Stimulated activated CD4-positive, alpha-beta T cell treated with anti-CD3 and anti-CD28 coated beads, TNF-alpha, amount 100 ng/mL, for 4 hours (primary cell): ENCODE results near the gene NT5C2.

Experiments used
- DNase-seq, 3 experiments: peaks; one replicate each; pipeline ENCODE4 v3.0.0-alpha.2; 2020; ENCODE audit warnings: low read depth in 3 of 3

The NT5C2 gene

GRCh38 chr10:103124420-103125096 lies 68.5 kb downstream of the NT5C2 start:
- DNase-seq, result no peak

- no peak for DNase-seq
Observed at GRCh38 chr10:103123282-103124024, 69.6 kb downstream of the NT5C2 start.

GRCh38 chr10:103120977-103121735 lies 71.9 kb downstream of the NT5C2 start:
- DNase-seq, result no peak

GRCh38 chr10:103120546-103120945 lies 72.5 kb downstream of the NT5C2 start:
- no peak for DNase-seq

- DNase-seq, result no peak
Observed at GRCh38 chr10:103117247-103117646, 75.8 kb downstream of the NT5C2 start.

GRCh38 chr10:103114876-103115275 lies 78.2 kb downstream of the NT5C2 start:
- DNase-seq, result no peak

- no peak for DNase-seq
Observed at GRCh38 chr10:103111918-103112877, 80.9 kb downstream of the NT5C2 start.

GRCh38 chr10:103111031-103111917 lies 81.8 kb downstream of the NT5C2 start:
- no peak for DNase-seq

- no peak for DNase-seq
Observed at GRCh38 chr10:103110407-103110806, 82.7 kb downstream of the NT5C2 start.

- DNase-seq, result no peak
Observed at GRCh38 chr10:103109821-103110220, 83.3 kb downstream of the NT5C2 start.

GRCh38 chr10:103106539-103106938 lies 86.5 kb downstream of the NT5C2 start:
- no peak for DNase-seq

- DNase-seq, result no peak
Observed at GRCh38 chr10:103105462-103105861, 87.6 kb downstream of the NT5C2 start.

- DNase-seq, result no peak
Observed at GRCh38 chr10:103104721-103105120, 88.4 kb downstream of the NT5C2 start.

- DNase-seq, result no peak
Observed at GRCh38 chr10:103103989-103104388, 89.1 kb downstream of the NT5C2 start.

GRCh38 chr10:103102195-103102594 lies 90.9 kb downstream of the NT5C2 start:
- no peak for DNase-seq

- DNase-seq, result no peak
Observed at GRCh38 chr10:103100620-103101019, 92.5 kb downstream of the NT5C2 start.

GRCh38 chr10:103098240-103098639 lies 94.8 kb downstream of the NT5C2 start:
- DNase-seq, result no peak

- DNase-seq, result no peak
Observed at GRCh38 chr10:103096130-103096529, 96.9 kb downstream of the NT5C2 start.

GRCh38 chr10:103095005-103095404 lies 98.1 kb downstream of the NT5C2 start:
- DNase-seq, result no peak

GRCh38 chr10:103090911-103091310 lies 102.2 kb downstream of the NT5C2 start:
- no peak for DNase-seq
